Measurements from ENCODE around the gene IFT80. TPM values are rescaled to one million over a fixed set of nuclear protein-coding genes. Genes with fewer than 3 reads are reported as not detected.
A peak's percentile ranks its signal among the peaks of the same experiment; 100 is the strongest.

The IFT80 gene
- total and polyA plus RNA-seq, 9 of the 15 experiments (the other 6 are each of a cell fraction or from before 2014, with no cell fraction given) = 6.7 to 21.1 (median 16.4) TPM

DNA sequence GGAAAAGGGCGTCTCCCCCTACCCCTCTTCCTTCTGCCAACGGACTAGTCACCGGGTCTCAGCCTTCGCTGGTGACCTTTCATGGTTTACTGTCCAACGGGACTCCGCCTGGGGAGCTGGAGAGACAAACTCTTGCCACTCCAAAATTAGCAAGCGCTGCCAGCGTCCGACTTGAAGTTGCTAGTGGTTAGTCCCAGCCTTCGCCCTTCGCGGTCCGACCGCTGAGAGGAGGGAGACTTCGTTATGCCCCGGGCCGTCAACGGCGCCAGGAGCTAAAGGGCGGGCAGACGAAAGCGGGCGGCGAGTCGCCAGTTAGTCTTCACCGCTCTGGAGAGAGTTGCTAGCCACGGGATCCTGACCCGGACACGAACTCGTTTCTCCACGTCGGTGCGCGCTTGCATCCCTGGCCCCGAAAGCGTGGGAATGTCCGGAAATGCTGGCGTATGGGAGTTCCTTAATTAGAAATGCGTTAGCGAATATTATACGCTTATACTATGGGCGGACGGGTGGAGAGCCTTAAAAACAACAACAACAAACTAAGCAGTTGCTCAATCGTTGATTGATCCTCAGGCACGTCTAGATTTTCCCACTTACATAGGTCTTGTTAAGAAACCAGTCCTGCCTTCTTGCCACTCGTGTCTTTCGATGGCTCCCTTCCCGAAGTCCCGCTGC lies 1.1 kb upstream of the IFT80 start (continued):
- TF ChIP-seq MAZ (CRISPR knock-in tag; conservative IDR thresholded peaks at IDR 0.05 in 1 of 2, IDR thresholded peaks at IDR 0.05 in 1 of 2) = 0 out of 4 replicates have a peak, but pooled peaks of 1 of the 2 experiments have one; percentile 8
- no peak for TF ChIP-seq HDAC3 (IDR thresholded peaks at IDR 0.05; ENCODE audit: borderline replicate concordance, partially characterized antibody)
- peak in 1 of 2 experiments; percentile 60; a peak in 1 of 4 replicates for TF ChIP-seq SIN3A (IDR thresholded peaks at IDR 0.05; ENCODE audit: borderline replicate concordance in 2 of 2, control insufficient read depth in 1 of 2, low read depth in 2 of 2, low read length in 2 of 2)
- peak in 1 of 3 experiments; percentile 18; a peak in 1 of 6 replicates for TF ChIP-seq ZBTB11 (CRISPR knock-in tag; IDR thresholded peaks at IDR 0.05)
- no peak for TF ChIP-seq ETV5 (CRISPR knock-in tag; IDR thresholded peaks at IDR 0.05; ENCODE audit: low read depth)

Data from K562 (cell line).